Measurements from ENCODE around the gene TGFBR3L.
"Not testable (repeated sequence)": the region's sequence is repeated elsewhere in the genome, so short reads cannot be mapped to it uniquely, and the experiment has no call there.

Gene TGFBR3L

DNA sequence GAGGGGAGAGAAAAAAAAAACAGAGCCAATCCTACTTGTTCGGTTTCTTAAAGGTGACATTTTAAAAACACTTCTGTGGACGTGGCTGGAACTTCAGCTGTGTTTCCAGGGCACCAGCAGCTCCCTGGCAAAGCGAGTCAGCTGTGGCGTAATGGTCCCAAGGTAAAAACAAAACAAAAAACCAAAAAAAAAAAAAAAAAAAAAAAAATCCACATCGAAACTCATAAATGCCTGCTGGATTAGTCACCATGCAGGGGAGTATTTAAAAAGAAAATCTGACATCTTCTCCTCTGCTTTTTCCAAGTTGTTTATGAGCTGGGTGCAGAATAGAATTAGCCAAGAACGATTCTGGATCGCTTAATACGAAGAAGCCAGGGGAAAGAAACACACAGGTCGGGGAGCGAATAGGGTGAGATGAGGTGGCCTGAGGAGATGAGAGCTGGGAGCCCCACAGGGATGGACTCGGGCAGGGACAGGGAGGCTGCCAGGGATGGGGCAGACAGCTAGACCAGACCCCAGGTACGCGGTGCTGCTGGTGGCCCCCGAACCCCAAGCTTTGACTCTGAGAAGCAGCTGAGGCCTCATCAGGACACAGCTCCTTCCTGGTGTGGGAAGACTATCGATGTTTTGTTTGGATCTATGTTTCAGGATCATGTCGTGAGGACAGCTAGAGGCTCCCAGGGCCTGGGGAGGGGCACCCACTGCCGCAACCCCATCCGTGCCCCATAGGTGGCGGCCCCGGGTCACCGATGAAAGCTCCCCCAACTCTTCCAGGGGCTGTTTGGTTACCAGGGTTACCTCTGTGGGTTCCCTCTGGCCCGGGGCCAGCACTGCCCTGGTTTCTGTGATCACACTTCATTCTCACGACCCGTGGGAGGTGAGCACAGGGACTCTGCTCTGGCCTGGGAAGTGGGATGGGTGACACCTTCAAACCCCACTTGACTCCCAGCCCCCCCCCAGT lies 14.4 kb downstream of the TGFBR3L start:
- DNase-seq: peak; percentile 61

DNA sequence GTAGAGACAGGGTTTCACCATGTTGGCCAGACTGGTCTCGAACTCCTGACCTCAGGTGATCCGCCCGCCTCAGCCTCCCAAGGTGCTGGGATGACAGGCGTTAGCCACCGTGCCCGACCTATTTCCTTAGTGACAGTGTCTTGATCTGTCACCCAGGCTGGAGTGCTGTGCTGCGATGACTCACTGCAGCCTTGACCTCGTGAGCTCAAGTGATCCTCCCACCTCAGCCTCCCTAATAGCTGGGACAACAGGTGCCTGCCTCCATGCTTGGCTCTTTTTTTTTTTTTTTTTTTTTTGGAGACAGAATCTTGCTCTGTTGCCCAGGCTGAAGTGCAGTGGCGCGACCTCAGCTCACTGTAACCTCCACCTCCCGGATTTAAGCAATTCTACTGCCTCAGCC lies 15.4 kb downstream of the TGFBR3L start:
- not testable (repeated sequence) for DNase-seq

DNA sequence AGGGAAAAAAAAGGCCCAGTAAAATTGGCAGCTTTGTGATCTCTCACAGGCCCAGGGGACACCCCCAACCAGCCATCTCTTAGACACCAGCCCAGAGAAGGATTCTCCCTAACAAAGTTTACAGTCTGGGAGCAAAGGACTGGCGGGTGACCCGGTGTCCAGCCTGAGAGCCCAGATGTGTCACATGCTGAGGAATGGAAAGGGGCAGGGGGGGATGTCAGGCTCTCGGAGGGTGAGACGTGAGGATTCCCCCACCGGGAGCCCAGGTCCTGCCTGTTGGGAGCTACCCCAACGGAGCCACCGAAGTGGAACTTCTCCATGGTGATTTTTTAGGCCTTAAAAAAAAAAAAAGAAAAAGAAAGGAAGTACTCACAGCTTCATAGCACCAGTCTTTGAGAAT lies 16.1 kb downstream of the TGFBR3L start:
- DNase-seq: peak; percentile 20

DNA sequence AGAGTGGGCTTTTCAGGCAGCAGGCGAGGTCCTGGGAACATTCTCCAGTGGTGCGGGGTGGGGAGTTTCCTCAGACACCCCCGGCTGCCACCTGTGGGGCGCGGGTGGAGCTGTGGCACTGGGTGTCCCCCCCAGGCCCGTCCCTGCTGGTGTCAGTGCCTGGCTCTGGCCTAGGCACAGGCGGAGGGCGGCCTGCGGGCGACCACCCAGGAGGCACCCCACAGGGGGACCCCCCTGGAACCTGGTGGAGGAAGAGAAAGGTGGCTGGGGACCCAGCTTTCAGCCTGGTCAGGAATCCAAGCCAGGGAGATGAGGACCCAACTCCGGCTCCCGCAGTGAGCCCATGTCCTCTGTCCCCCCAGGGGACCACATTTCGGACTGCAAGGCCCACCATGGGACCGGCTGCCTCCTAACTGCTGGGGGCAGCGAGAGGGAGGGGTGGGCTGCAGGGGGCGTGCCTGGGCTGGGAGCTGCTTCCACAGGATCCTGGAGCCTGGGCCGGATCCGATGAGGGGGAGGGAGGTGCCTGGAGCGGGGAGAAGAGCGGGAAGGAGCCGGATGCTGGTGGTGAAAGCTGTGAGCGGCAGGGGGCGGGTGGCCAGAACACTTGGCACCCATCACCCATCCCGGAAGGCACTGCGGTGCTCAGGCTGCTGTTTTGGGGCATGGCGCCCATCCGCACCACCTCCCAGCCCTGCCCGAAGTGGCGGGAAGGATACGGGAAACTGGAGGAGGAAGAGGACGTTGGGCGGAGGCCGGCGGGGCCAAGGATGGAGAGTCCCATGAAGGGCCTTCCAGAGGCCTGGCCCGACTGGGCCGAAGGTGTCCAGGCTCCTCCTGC lies 16.8 kb downstream of the TGFBR3L start:
- DNase-seq: no peak

DNA sequence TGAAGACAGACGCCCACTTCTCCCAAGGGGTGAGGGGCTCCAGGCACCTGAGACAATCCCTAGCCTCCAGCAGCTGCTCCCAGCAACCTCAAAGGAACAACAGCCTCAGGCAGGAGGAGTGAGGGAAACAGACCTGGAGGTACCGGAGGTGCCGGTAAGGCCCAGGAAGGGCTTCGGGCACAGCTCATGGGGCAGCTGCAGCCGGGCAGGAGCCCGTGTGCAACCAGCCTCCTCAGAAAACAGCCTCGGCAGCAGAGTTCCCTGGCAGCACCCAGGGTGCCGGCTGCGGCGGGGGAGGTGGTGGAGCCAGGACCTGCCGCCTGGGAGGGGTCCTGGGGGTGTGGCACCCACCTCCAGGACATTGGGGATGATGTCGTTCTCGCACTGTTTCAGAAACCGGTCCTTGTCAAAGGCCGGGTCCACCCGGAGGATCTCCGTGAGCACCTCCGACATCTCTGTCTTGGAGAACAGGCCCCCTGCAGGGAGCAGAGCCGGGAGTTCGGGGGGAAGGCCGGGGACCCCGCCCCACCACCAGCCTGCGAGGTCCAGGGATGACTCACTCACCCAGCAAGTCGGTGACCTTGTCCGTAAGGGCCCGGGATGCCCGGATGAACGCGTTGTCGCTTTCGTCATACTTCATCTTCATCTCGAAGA lies 17.8 kb downstream of the TGFBR3L start:
- no peak for DNase-seq

DNA sequence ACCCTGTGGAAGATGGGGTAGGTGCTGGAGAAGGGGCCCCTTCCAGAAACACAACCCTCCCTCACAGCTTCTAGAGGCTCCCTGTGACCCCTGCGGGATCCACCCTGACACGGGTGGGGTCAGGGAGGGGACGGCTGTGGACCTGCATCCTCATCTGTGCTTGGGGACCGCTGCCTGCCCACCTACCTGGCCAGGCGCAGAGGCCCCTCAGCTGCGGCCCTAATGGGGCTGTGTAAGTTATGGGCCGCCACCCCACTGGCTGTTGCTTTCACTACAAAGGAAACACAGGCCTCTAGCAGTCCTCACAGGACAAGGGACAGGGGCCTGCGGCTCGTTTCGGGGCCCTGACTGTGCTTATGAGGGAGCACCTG lies 18.3 kb downstream of the TGFBR3L start:
- DNase-seq: no peak

DNA sequence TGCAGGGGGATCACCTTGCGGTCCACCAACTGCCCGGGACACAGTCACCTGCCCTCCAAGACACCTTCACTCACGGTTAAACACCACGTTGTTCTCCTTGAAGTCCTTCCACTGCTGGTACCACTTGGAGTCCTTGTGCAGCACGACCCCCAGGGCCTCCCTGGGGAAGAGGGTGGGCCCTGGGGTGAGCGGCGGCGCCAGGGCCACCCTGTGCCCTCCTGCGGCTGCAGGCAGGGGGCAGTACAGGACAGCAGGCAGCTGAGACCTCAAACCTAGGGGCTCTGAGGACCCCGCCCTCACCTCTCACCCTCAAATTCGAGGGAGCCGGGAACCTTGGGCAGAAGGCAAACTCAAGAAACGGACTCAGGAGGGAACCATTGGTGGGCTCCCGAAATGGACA lies 18.8 kb downstream of the TGFBR3L start:
- no peak for DNase-seq

DNA sequence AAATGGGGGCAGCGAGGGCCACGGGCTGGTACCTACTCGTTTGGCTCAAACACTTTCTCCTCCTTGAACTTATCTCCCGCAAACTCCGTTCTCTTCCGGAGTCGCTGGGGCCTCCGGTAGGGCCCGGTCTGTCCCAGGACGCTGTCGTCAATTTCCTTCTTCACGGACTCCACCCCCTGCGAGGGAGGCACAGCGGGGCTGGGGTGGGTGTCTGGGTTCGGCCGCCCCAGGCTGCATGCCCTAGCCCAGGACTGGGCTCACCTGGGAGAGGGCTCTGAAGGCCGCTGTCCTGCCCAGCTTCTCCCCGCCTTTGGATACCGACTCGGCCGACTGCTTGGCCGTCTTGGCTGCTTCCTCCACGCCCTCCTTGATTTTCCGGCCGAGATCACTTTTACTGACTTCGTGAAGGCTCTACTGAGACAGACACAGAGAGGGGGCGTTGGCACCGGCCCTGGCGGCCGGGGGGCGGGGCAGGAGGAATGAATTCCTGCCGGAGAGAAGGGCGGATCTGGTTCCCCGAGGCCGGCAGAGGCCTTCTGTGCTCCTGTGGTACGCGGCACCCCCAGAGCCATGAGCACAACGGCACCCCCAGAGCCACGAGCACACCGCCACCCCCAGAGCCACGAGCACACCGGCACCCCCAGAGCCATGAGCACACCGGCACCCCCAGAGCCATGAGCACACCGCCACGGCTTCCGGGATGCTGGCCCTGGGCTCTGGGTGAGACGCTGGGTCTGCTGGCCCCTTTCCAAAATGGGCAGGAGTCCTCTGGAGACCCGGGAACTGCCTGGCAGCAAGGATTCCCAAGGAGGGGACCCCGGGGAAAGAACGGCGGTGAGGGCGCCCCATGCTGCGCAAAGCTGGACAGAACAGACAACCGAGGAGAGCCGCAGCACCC lies 19.4 kb downstream of the TGFBR3L start:
- DNase-seq: peak; percentile 22

DNA sequence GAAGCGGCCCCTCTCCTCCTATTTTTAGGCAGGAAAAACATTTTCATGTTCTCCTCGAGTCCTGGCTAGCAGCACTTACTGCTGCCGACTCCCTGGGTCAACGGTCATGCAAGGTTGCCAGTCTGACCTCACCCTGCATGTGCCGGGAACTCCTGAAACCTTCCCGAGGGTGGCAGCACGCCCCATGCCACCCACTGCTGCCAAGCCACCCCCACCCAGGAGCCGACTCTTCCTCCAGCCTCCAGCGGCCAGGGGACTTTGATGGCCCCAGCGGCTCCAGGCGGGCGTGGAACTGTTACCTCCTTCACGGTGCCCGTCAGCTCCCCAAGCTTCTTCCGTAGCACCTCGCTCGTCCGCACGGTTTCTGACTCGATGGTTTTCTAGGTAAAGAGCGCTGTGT lies 20.1 kb downstream of the TGFBR3L start:
- no peak for DNase-seq

DNA sequence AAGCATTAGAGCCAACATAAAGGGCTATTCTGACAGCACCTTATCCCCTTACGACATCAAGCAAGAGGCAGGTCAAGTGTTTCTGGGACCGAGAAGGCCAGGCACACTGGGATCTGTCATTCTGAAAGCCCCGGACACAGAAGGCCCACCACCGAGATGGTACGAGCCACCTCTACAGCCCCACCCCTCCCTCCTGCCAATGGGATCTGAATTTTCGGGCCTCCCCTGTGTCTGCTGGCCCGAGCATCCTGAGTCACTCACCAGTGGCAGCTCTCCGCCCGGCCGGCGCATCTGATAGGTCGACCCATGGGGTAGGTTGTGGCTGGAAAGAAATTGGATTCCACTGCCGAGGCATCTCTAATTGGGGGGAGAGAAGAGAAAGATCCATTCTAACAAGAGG lies 26.2 kb downstream of the TGFBR3L start:
- no peak for DNase-seq

DNA sequence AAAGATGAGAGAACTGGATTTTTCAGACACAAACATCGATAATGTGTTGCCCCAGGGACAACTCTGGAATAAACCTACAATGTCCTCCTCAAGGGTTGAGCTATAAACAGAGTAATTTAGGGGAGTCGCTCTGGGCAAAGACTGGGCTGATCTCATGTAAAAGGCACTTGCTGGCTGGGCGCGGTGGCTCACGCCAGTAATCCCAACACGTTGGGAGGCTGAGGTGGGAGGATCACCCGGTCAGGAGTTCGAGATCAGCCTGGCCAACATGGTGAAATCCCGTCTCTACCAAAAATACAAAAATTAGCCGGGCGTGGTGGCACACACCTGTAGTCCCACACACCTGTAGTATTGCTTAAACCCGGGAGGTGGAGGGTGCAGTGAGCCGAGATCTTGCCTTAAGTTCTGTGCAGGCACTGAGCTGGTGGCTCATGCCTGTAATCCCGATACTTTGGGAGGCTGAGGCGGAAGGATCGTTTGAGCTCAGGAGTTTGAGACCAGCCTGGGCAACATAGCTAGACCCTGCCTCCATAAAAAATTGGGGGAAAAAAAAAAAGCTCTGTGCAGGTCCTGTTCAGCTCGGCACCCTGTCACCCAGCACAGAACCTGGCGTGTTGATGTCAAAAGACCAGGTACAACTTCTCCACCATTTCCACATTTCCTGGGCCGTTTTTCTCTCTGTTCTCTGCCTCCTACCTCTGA lies 27.4 kb downstream of the TGFBR3L start:
- DNase-seq: no peak

DNA sequence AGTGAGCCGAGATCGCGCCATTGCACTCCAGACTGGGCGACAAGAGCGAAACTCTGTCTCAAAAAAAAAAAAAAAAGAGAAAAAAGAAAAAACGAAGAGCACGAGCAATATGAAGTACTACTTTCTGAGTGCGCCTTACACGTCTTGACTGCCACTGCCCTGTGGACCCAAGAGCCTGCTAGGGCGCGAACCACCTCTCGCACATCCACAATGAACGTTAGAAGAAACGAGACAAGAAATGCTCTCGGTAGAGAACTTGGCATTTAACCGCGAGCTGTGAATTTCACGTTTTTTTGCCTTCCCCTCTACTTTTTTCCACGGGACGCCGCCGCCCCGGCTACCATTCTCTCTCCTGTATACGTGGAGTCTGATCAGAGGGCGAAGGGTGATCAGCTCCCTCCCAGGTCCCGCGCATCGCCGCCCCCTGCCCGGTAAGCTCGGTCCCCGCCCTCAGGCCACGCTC lies 28.4 kb downstream of the TGFBR3L start:
- DNase-seq: no peak

DNA sequence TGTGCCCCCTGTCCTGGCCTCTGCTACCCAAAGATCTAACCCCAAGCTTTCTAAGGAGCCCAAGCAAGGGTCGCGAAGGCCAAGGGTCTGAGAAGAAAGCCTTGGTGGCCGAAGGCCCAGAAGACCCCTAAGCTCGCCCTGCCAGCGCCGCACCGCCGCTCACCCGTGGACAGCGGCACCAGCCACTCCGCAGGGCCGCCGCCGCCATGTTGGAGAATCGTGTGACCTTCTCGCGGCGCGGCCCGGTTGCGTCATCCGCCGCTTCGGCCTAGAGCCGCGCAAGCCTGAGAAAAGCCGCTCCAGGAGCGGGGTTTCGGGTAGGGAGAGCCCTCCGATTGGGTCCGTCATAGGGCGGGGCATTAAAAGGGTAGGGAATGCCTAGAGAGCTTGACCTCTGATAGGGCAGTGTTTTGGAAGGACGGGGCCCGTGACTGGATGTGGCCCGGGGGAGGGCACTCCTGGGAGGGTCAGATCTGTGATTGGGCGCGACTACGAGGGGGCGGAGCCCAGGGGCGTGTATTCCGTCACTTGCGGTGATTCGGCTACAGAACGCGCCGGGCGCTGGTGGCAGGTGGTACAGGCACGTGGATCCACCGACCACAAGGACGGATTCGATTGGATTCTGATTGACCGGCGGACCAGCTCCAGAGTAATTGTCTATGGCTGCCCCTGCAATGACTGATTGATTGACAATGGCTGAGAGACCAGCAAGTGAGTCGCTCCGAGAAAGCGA lies 29.0 kb downstream of the TGFBR3L start, which contains the start of gene TIMM44:
Gene TIMM44, minus strand, starts transcription at position 223 of the 733 bp plus-strand sequence. Its CDS starts 15 bp downstream, at position 208.
- peak; percentile 100 for DNase-seq

DNA sequence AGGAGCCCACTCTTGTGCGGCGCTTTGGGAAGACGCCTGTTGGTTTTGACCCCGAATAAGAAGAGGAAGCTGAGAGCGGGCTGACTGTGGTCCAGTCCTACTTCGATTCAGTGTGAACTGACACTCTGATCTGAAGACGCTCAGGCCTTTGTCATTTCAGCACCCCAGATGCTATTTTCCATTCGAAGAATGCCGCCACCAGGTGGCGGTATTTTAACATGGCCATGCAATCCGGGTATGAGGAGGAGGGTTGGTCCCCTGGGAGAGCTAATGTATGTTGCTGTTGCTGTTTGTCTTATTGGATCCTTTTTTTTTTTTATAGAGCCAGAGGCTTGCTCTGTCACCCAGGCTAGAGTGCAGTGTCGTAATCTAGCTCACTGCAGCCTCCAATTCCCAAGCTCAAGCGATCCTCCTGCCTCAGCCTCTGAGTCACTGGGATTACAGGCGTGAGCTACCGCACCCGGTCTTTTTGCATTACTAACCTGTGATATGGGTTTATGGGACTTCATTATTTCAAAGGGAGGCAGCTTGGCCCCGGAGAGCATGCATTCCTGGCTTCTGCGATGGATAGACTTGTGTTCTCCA lies 29.6 kb downstream of the TGFBR3L start:
- DNase-seq: peak; percentile 91

DNA sequence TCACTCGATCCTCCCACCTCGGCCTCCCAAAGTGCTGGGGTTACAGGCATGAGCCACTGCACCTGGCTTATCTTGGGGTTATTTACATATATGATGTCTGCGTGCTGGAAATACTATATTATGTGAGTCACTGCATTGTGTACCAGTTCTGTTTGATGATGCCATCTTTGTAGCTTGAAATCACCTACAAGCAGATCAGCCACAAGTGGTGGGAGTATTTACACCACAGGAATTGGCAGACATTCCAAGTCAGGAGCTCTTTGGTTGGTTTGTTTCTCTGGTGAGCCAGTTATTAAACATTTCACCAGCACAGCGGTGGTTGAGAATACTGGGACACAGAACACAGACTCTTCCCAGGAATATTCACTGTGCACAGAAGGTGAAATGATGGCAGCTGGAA lies 33.3 kb downstream of the TGFBR3L start:
- no peak for DNase-seq

DNA sequence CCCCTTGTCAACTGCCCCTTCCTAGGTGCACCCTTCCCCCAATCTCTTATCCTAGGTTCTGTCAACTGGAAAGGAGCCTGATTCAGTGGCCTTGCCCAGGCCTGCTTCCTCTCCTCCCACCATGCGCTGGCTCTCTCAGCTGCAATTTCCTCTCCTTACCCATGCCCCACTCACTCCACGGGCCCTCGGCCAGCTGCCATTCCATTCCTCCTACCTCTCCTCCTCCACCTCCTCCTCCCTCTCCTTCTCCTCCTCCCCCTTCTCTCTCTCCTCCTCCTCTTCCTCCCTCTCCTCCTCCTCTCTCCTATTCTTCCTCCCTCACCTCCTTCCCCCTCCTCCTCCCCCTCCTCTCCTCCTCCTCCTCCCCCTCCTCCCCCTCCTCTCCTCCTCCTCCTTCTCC lies 38.4 kb downstream of the TGFBR3L start:
- DNase-seq: no peak

DNA sequence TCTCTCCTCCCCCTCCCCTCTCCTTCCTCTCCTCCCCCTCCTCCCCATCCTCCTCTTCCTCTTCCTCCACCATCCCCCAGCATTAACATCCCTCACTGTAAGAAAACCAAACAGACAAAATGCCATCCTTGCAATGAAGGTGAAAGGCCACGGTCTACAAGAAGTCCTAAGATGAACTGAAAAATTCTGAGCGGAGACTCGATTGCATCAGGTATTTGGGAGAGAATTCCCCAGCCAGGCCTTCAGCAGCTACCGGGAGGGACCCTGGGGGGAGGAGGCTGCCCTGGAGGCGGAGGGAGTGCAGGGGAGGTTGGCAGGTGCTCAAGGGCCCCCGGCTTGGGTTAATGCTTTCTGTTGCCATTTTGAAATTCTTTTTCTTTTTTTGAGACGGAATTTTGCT lies 38.9 kb downstream of the TGFBR3L start:
- no peak for DNase-seq

DNA sequence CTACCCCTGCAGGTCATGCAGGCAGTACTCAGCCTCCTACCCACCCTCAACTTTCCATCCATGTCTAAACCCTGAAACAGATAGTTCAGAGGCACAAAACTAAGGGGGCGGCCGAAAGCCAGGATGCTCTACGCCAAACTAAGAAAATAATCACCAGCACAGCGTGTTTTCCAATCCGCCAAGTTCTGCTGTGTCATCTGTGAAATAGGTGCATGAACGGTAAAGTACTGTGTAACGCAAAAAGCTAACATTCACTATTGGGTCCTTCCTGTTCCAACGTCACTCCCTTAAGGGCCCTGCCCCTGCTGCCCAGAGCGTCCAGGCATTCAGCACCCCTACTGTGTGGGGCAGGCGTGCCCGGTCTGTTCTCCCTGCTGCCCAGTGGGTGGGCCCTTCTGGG lies 41.1 kb downstream of the TGFBR3L start:
- no peak for DNase-seq

DNA sequence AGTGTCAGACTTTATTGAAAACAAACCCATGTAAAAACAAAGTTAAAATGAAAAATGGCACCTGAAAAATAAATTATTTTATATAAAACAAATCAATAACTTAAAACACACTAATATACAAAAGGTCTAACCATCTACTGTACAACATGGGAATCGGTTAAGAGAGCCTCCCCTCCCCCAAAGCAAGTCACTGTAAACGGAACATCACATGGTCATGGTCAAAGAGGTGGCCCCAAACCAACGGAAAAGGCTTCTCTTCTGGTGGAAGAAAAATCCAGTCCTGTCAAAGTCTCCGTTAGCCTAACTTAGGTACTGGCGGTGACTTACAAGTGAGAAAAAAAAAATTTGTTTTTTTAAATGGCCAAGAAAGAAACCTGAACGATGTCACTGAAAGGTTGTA lies 44.6 kb downstream of the TGFBR3L start:
- DNase-seq: no peak

DNA sequence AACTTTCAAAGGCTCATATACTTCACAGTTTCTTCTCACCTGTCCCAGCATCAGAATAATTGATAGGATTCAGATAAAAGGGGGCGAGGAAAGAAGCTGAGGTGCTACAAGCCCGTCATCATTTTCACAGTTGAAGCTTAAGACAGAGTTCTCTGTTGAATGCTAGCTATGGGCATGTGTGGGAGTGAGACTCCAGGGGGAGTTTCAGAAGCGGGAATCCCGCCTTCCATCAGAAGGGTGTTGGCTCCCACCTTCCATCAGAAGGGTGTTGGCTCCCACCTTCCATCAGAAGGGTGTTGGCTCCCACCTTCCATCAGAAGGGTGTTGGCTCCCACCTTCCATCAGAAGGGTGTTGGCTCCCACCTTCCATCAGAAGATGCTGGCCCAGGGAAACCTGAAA lies 46.5 kb downstream of the TGFBR3L start:
- DNase-seq: not testable (repeated sequence)

Data from femur (tissue), 1 donor.